ENCODE data around the gene TP53I13. TPM values are rescaled to one million over a fixed set of nuclear protein-coding genes. Genes with fewer than 3 reads are reported as not detected.

TP53I13 gene
- total and polyA plus RNA-seq, 2 of the 13 experiments (the other 11 are each of a cell fraction or from before 2014, with no cell fraction given): 16.9 to 25.7 TPM

- TF ChIP-seq ZNF687 (CRISPR knock-in tag; IDR thresholded peaks at IDR 0.05) (peak; percentile 62), XRCC5 (optimal IDR thresholded peaks at IDR 0.05; ENCODE audit: low read length) (peak; percentile 24), HMGXB3 (CRISPR knock-in tag; IDR thresholded peaks at IDR 0.05; ENCODE audit: borderline replicate concordance) (peak; percentile 51; the same call in 1 of the 2 replicates), HNRNPLL (IDR thresholded peaks at IDR 0.05; ENCODE audit: low read depth, low read length, poor library complexity, severe bottlenecking) (peak; percentile 16), GPN1 (CRISPR knock-in tag; IDR thresholded peaks at IDR 0.05; ENCODE audit: borderline replicate concordance) (no peak), HDAC2 (CRISPR knock-in tag; IDR thresholded peaks at IDR 0.05) (no peak), CTCF (CRISPR knock-in tag; IDR thresholded peaks at IDR 0.05) (peak; percentile 74), FOSL2 (CRISPR knock-in tag; IDR thresholded peaks at IDR 0.05) (peak; percentile 12; the same call in 1 of the 2 replicates), CREM (IDR thresholded peaks at IDR 0.05) (no peak), CREM (CRISPR knock-in tag; IDR thresholded peaks at IDR 0.05) (no peak), MAZ (IDR thresholded peaks at IDR 0.05; ENCODE audit: borderline replicate concordance, low read depth, low read length) (0 out of 2 replicates have a peak, but pooled peaks have one; percentile 24), MAZ (CRISPR knock-in tag; IDR thresholded peaks at IDR 0.05; ENCODE audit: low read depth) (no peak), RARA (CRISPR knock-in tag; IDR thresholded peaks at IDR 0.05) (peak; percentile 46; the same call in 1 of the 2 replicates), NRL (CRISPR knock-in tag; IDR thresholded peaks at IDR 0.05; ENCODE audit: borderline replicate concordance) (peak; percentile 61; the same call in 1 of the 2 replicates), ZNF562 (CRISPR knock-in tag; IDR thresholded peaks at IDR 0.05; ENCODE audit: borderline replicate concordance) (no peak), TRIM22 (IDR thresholded peaks at IDR 0.05) (no peak), ZNF772 (CRISPR knock-in tag; IDR thresholded peaks at IDR 0.05) (no peak)
Measured at GRCh38 chr17:29593591-29594518, 25.4 kb downstream of the TP53I13 start (continued).

Measured in HepG2 (cell line).